ELR (cell line): ENCODE measurements around the gene TENM3.

Source experiments
- DNase-seq: peaks from one replicate; pipeline ENCODE4 v3.0.0-alpha.2; 2015; ENCODE audit warnings: low read depth

TENM3 gene

DNA sequence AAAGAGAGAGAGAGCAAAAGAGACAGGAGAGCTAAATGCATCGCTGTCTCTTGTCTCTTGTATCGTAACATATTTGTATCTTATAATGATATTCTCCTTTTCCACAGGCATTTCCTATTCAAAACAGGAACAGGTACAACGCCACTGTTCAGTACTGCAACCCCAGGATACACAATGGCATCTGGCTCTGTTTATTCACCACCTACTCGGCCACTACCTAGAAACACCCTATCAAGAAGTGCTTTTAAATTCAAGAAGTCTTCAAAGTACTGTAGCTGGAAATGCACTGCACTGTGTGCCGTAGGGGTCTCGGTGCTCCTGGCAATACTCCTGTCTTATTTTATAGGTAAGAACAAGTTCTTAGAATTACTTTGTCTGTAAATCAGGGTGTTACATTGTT is 385.3 kb downstream of the TENM3 start:
- no peak for DNase-seq

DNA sequence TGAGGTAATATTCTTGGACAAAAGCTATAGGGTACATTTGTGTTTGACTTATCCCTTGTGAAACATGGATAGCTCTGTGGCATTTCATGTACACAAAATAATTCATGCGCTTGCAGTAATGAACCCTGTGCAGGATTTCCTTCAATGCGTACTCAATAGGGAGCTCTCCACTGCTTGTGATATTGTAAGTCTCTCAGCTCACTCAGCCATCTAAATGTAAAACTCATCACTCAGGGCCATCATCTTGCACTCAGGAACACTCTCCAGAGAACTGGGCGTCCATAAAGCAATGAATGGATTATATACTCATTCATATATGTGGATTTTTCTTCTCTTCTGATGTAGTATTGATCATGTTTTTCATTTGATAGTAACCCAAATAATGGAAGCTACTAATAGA is 385.9 kb downstream of the TENM3 start:
- DNase-seq: no peak

DNA sequence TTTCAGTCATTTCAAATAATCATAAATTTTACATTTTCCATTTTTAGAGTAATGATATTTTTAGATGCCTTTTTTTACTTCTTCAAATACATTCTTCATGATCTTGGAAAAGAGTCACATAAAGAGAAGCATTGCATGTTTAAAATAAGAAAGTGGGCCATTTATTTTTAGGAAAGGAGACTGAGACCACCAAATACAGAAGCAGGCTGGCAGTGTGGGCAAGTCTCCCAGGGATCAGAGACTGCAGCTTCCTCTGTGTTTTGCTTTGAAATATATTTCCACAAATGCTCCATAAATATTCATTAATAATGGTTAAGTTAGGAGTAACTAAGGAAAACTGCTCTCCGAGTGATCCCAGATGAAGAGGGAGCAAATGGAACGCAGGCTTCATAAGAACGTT is 397.3 kb downstream of the TENM3 start:
- no peak for DNase-seq

DNA sequence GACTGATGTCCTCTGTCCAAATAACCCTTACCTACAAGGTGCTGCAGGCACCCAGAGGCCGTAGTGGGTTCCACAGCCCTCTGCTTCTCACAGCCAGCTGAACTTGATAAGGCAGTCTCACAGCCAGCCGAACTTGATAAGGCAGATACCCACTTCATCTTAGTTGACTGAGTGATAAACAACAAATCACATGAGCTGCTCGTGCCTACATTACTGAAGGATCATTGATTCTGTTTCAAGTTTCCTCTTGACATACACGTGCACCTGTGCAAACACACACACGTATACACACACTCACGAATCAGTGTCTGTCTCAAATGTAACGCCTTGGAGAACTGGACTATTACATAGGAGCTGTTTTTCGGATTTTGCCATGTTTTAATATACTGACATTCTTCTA is 397.7 kb downstream of the TENM3 start:
- no peak for DNase-seq

DNA sequence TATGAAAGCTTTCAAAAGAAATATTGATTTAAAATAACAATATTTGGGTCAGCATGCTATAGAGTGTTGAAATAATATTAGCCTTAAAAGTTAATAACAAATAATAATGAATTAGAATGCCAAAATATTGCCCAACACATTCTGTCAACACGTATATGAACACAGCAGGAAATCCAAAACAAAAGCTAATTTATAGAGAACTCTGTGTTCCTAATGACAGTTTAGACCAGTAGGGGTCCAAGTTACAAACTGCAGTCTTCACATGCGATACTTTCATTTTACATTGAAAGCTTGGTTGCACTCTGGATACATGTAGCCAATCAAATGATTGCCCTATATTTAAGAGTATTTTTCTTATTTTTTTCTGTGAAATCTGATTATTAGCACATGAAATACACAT is 399.6 kb downstream of the TENM3 start:
- peak; percentile 35 for DNase-seq

DNA sequence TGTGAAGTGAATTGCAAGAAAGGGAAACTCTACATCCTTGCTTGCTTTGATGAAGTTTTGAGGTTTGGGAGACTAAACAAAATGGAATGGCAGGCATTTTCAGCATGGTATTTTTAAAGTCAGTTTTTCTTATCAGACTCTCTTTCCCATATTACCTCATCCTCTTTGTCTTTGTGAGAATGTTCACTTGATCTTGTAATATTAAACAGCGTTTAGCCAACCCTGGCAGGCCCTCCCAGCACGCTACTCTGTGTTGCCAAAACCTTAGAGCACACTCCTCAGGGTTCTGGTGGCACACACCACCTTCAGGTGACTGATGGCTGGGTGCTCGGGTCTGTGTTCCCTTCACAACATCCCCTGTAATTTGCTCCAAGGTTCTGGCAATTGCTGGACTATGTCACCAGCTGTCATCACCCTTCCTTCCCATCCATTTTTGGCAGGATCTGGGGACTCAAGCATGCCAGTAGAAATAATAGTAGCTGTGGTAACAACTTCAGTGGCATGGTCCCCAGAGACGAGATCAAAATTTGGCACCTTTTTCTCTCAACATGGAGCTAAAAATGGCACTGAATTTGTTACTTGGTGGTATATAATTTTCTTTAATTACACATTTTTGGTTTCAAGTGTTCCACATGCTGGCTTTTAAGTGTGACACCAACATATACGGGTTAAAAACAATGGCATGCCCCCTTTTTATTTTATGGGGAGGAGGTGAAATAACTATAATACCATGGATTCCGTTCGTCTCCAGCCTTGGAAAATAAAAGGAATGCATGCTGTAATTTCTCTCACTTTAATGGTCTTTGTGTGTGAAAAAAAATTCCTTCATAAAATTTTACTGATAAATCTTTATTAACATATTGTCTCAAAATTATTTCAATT is 400.8 kb downstream of the TENM3 start:
- peak; percentile 30 for DNase-seq

DNA sequence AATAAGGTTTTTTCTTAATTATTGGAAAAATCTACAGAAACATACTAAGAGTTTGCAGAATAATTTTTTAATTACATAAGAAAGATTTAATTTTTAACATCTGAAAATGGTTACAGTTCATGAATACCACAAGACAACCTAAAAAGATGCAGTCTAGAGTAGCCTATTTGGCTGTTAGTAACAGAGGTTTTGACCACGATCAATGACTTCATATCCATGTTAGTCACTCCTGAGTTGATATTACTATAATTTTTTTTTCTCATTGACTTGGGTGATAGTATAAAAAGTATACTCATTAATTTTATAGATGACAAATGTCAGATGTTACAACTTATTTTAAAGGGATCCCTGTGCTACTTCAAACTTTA is 401.5 kb downstream of the TENM3 start:
- peak; percentile 20 for DNase-seq

DNA sequence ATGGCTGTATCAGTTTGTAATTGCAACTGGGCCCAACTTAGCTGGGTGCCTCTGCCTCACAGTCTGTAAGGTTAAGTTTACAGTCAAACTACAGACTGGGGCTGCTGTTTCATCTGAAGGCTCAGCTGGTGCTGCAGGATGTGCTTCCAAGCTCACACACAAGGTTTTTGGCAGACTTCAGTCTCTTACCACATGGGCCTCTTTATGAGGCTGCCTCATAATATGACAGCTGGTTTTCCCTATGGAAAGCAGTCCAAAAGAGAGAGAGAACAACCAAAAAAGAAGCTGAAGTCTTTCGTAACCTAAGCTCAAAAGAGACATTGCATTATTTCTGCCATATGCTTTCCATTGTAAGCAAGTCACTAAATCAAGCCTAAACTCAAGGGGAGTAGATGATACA is 402.3 kb downstream of the TENM3 start:
- no peak for DNase-seq

DNA sequence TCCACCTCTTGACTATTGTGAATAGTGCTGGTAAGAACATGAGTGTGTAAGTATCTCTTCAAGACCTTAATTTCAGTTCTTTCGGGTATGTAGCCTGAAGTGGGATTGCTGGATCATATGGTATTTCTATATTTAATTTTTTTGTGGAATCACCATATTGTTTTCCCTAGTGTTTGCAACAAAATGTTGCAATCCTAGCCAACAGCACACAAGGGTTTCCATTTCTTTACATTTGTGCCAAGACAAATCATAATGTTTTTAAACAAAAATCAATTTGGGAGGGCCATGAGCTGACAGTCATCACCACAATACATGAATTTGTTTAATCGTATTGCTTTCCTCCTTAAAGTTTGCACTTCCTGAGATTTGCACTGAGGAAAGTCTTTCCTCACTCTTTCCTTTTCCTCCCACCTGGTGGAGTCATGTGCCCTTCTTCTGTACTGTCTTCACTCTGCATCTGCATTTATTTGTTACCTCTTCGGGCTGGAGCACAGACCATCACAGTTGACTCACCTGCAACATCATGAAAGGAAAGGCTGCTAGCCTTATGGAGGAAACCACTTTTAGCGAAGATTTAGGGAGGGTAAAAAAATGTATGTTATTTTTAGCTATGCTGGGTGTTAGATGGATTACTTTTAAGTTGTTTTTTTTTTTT is 404.6 kb downstream of the TENM3 start:
- DNase-seq: no peak

DNA sequence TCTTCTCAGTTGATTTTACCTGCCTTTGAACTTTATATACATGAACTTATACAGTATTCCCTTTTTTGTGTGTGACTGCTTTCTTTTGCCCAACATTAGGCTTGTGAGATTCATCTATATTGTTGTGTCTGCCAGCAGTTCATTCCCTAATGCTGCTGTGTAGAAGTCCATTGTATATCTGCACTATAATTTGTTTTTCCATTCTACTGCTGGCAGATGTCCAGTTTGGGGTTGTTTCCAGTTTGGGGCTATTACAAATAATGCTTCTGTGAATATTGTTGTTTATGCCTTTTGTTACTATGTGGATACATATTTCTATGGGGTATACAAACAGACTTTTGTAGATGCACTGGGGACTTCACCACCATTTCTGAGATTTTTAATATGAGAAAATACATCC is 405.6 kb downstream of the TENM3 start:
- no peak for DNase-seq

DNA sequence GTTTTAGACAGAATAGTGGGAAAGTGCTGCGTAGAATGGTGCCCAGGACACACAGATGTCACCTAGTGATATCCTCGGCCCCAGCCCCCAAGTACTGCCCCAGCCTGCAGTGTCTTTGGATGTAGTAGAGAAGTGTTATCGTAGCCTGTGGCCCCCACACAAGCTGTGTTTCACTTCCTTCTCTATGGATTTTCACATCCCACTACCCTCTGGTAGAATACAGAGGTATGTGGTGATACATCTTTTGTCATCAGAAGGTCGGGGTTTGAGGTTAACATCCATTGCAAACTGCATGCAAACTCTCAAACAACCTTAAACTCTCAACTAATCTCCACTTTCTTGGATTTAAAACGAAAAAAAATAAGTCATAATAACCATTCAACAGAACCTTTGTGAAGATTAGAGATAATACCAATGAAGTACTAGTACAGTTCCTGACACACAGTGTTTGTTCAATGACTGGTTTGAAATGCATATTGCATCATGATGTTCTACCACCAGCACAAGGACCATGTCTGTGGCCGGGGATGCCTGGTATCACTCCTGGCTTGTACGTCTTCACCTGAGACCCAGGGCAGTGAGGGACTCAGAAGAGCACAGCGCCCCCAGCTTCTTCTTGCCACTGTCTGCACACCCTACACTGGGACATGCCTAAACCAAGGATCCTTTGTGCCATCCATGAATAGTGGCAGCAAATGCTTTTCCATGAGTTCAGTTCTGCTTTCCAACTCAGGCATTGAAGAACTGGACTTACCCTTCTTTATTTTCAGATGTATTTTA is 406.7 kb downstream of the TENM3 start:
- peak; percentile 2 for DNase-seq

DNA sequence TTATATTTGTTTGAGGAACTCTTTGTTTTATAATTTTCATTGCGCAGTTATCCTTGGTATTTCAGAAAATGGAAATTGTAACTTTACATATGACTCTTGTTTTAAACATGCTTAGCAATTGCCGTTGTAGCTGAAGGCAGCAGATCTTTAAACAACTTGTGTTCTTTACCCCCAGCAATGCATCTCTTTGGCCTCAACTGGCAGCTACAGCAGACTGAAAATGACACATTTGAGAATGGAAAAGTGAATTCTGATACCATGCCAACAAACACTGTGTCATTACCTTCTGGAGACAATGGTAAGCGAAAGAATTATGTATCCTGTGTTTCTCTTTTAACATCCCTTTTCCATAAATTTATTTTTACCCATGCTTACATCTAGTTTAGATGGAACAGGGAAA is 410.4 kb downstream of the TENM3 start:
- DNase-seq: no peak

DNA sequence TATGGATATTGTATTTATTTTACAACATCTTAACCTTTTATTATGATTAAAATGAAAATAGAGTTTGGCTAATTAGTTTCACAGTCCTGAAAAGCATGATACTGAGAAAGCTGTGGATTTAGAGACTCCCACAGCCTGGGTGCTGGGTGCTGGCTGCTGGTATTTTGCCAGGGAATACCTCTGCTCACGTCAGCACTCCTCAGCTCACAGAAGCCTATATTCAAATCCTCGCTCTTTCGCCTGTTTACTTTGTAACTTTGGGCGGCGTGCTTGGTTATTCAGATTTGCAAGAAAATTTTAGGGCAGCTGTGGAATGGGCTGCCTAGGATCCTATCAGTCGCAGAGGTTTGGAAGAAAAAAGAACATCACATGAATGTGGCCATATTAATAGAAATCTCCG is 412.1 kb downstream of the TENM3 start:
- DNase-seq: no peak

DNA sequence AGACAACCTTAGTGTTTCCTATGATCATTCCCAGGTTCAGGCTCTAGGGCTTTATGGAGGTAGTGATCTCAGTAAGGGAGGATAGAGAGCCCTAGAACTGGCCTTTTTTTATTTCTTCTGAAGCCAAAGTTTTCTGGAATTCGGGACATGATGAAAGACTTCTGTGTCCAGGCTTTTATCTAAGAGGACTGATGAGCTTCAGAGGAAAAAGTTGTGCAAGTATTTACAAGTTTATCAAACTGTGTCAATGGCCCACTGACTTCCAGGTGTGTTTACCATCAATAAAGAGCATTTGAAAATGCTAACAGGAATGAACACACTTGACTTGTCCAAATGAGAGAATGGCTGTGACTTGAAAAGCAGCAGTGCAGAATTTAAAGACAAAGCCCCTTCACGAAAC is 419.3 kb downstream of the TENM3 start:
- DNase-seq: no peak

DNA sequence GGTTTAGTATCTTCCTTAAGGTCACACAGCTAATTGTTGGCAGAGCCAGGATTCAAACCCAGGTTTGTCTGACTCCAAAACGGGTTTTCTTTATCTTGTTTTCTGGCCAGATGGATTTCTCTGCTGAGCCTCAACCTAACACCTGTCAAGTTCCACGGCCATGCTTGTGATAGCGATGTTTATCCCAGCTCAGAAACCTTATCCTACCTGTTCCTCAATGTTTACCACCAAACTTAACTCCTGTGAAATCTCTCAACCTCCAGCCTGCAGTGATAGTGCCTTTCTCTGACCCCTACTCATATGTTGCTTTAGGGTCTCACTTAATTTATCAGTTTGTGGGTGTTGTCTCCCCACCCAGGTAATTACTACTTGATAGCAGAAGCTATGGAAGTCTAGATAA is 428.0 kb downstream of the TENM3 start:
- DNase-seq: no peak

DNA sequence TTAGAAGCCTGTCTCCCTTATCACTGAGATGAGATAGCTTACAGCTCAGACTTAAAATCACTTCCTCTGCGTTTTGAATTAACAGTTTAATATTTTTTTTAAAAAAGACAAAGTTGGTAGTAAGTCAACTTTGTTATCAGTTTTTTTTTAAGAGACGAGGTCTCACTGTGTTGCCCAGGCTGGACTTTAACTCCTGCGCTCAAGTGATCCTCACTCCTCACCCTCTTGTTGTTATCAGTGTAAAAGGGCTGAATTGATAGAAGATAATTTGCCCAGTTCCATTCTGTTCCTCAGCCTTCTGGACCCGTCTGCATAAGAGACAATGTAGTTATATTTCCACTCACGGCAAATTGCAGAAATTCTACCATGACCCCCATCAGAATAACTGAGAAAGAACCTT is 428.5 kb downstream of the TENM3 start:
- DNase-seq: no peak

DNA sequence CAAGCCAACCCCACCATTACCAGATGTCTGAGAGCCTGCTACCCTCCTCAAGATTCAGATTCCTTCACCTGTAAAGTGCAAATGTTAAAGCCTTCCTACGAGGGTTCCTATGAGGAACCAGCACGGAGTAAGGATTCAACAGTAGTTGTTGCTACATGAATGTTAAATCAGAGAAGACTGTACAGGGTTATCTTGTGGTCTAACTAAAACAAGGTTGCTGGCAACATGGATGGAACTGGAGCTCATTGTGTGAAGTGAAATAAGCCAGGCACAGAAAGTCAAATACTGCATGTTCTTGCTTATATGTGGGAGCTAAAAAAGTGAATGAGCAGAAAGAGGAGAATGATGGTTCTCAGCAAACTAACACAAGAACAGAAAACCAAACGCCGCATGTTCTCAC is 435.4 kb downstream of the TENM3 start:
- DNase-seq: no peak

DNA sequence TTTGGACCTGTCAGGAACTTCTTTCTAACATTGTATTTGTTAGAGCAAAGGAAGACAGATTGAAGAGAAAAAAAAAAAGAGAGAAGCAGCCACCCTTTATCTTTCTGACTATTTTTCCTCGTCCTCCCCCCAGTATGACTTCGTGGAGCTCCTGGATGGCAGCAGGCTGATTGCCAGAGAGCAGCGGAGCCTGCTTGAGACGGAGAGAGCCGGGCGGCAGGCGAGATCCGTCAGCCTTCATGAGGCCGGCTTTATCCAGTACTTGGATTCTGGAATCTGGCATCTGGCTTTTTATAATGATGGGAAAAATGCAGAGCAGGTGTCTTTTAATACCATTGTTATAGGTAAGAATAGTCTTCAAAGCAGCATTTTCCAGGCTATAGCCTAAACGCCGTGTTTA is 436.3 kb downstream of the TENM3 start:
- DNase-seq: no peak

DNA sequence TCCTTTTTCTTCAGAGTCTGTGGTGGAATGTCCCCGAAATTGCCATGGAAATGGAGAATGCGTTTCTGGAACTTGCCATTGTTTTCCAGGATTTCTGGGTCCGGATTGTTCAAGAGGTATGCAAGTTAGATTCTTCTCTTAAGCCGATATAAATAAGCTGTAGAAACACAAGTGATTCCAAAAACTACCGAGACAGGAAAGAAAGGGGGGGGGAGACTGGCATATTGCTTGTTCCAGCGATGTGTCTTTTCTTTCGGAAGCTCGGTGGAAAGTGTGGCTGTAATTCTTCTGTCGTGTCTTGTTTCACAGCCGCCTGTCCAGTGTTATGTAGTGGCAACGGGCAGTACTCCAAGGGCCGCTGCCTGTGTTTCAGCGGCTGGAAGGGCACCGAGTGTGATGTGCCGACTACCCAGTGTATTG is 437.0 kb downstream of the TENM3 start:
- no peak for DNase-seq

DNA sequence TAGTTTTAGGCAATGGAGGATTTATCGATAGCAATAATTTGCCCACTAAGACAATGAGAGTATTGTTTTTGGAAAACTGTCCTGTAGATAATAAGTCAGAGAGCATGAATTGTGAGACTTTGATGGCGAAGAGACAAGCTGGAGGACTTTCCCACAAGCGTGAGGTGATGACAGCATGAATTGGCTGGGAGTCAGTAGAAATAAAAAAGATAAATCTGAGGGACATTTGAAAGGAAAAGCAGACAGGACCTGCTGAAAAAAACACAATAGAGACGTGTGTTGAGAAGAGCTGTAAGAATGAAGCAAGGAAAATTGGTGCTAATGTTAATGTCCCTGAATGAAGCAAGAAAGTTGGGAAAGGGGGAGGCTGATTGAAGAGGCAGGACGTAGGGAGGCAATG is 440.5 kb downstream of the TENM3 start:
- DNase-seq: no peak

DNA sequence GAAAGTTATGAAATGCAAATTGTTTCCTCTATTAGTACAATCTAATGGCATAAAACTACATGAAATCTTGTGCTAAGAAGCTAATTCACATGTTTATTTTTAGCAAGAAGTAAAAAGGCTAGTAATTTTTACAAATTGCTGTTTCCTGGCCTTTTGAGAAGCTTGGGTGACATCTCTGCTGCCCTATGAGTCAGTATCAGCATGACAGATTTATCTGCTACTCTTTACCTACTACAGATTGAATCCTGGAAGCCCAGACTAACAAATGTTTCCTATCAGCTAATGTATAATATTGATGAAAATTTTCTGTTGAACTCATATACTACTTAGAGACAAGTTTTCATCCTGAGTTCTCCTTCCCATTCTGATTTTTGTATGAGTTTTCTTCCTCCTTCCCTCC is 441.6 kb downstream of the TENM3 start:
- no peak for DNase-seq

DNA sequence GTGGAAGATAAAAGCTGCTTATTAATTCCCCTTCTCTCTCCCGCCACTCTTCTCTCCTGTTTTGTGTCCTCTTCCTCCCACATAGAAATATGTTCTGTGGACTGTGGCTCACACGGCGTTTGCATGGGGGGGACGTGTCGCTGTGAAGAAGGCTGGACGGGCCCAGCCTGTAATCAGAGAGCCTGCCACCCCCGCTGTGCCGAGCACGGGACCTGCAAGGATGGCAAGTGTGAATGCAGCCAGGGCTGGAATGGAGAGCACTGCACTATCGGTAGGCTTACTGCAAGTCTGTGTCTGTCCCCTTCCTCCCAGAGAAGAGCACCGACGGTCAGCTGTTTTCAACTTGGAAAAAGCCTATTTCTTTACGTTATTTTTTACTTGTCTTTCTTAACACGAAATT is 444.9 kb downstream of the TENM3 start:
- DNase-seq: no peak

DNA sequence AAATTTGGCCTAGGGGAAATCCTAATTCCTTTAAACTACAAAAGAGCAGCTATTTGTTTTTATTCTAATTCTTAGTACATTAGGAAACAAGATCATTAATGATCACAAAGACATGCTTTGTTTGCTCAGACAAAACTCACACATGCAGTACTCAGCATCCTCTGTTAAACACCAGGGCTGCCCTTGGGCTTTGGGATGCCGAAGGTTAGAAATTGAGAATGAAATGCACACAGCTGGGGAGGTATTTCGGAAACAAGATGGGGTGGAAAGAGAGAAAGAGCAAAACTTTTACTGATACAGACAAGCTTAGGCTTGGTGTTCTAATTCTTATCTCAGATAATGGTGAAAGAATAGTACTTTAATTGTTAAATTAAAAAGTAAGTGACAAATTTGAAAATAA is 451.3 kb downstream of the TENM3 start:
- DNase-seq: no peak
